H9 (cell line): ENCODE data around the gene COL5A2. TPM values are rescaled to one million over a fixed set of nuclear protein-coding genes. Genes with fewer than 3 reads are reported as not detected.

Experiments
- DNase-seq: peaks from one replicate; pipeline ENCODE4 v3.0.0-alpha.2; 2017
- H2AFZ ChIP-seq: one replicate; pipeline ENCODE4 v1.6.1; 2013; ENCODE audit warnings: mild to moderate bottlenecking, low read length, control low read depth, moderate library complexity
- H2AK5ac ChIP-seq: 2 replicates; pipeline ENCODE4 v1.6.1; 2013; ENCODE audit warnings: low read length, control low read depth, mixed read lengths; ENCODE audit not compliant: insufficient read length
- H2BK120ac ChIP-seq: one replicate; pipeline ENCODE4 v1.6.1; 2013; ENCODE audit warnings: low read depth, mild to moderate bottlenecking, low read length, control low read depth, inconsistent platforms; ENCODE audit not compliant: poor library complexity, severe bottlenecking
- H2BK12ac ChIP-seq: 2 replicates; pipeline ENCODE4 v1.6.1; 2013; ENCODE audit warnings: low read length, control low read depth, mixed read lengths, low read depth; ENCODE audit not compliant: insufficient read length
- H2BK15ac ChIP-seq: 2 replicates; pipeline ENCODE4 v1.6.1; 2013; ENCODE audit warnings: low read depth, low read length, control low read depth
- H2BK20ac ChIP-seq: one replicate; pipeline ENCODE4 v1.6.1; 2013; ENCODE audit warnings: low read depth, mild to moderate bottlenecking, low read length, control low read depth, inconsistent platforms; ENCODE audit not compliant: poor library complexity, severe bottlenecking
- H2BK5ac ChIP-seq: 2 replicates; pipeline ENCODE4 v1.6.1; 2013; ENCODE audit warnings: low read length, control low read depth, mixed read lengths; ENCODE audit not compliant: insufficient read length
- H3K14ac ChIP-seq: 2 replicates; pipeline ENCODE4 v1.6.1; 2013; ENCODE audit warnings: low read length, control low read depth; ENCODE audit not compliant: insufficient read depth
- H3K18ac ChIP-seq: 2 replicates; pipeline ENCODE4 v1.6.1; 2013; ENCODE audit warnings: low read depth, mild to moderate bottlenecking, mixed read lengths, low read length, control low read depth; ENCODE audit not compliant: insufficient read length
- H3K23ac ChIP-seq: 2 replicates; pipeline ENCODE4 v1.6.1; 2013; ENCODE audit warnings: low read length, control low read depth, mixed read lengths, low read depth; ENCODE audit not compliant: insufficient read length
- H3K23me2 ChIP-seq: 2 replicates; pipeline ENCODE4 v1.6.1; 2013; ENCODE audit warnings: low read depth, mild to moderate bottlenecking, mixed read lengths, low read length, control low read depth; ENCODE audit not compliant: insufficient read length, poor library complexity, severe bottlenecking
- H3K27ac ChIP-seq: 2 replicates; pipeline ENCODE4 v1.5.1; 2013; ENCODE audit warnings: low read length, control low read depth, mixed read lengths, low read depth; ENCODE audit not compliant: insufficient read length
- H3K27me3 ChIP-seq: 2 replicates; pipeline ENCODE4 v1.6.1; 2013; ENCODE audit warnings: low read length, control low read depth, inconsistent platforms; ENCODE audit not compliant: insufficient read depth
- H3K4ac ChIP-seq: 2 replicates; pipeline ENCODE4 v1.6.1; 2013; ENCODE audit warnings: low read depth, mild to moderate bottlenecking, control low read depth, inconsistent platforms, low read length, moderate library complexity
- H3K4me1 ChIP-seq: 2 replicates; pipeline ENCODE4 v1.6.1; 2013; ENCODE audit warnings: low read length, control low read depth, inconsistent platforms; ENCODE audit not compliant: insufficient read depth
- H3K4me2 ChIP-seq: 2 replicates; pipeline ENCODE4 v1.6.1; 2013; ENCODE audit warnings: low read length, control low read depth, mixed read lengths; ENCODE audit not compliant: insufficient read length, insufficient read depth
- H3K56ac ChIP-seq: 2 replicates; pipeline ENCODE4 v1.6.1; 2013; ENCODE audit warnings: low read depth, mild to moderate bottlenecking, mixed read lengths, low read length, control low read depth; ENCODE audit not compliant: insufficient read length
- H3K79me1 ChIP-seq: 2 replicates; pipeline ENCODE4 v1.6.1; 2013; ENCODE audit warnings: low read depth, mild to moderate bottlenecking, moderate library complexity, low read length, control low read depth, inconsistent platforms; ENCODE audit not compliant: insufficient read depth, poor library complexity, severe bottlenecking
- H3K79me2 ChIP-seq: 2 replicates; pipeline ENCODE4 v1.6.1; 2013; ENCODE audit warnings: low read length, control low read depth, inconsistent platforms; ENCODE audit not compliant: insufficient read depth
- H3K9ac ChIP-seq: 2 replicates; pipeline ENCODE4 v1.6.1; 2013; ENCODE audit warnings: low read length, control low read depth, mixed read lengths; ENCODE audit not compliant: insufficient read length; ENCODE audit errors: extremely low read depth
- H3K9me3 ChIP-seq: one replicate; pipeline ENCODE4 v1.6.1; 2013; ENCODE audit warnings: low read depth, low read length, inconsistent platforms; ENCODE audit not compliant: control insufficient read depth
- H3T11ph ChIP-seq: one replicate; pipeline ENCODE4 v1.6.1; 2013; ENCODE audit warnings: mild to moderate bottlenecking, low read length, control low read depth, inconsistent platforms
- H4K20me1 ChIP-seq: one replicate; pipeline ENCODE4 v1.6.1; 2013; ENCODE audit not compliant: control insufficient read depth, insufficient read length, insufficient read depth
- H4K5ac ChIP-seq: 2 replicates; pipeline ENCODE4 v1.6.1; 2013; ENCODE audit warnings: low read depth, mild to moderate bottlenecking, mixed read lengths, low read length, control low read depth; ENCODE audit not compliant: insufficient read length
- H4K8ac ChIP-seq: replicated peaks from 2 replicates; pipeline ENCODE4 v1.6.1; 2013; ENCODE audit warnings: low read length, control low read depth, mixed read lengths, low read depth; ENCODE audit not compliant: insufficient read length
- H4K91ac ChIP-seq: 2 replicates; pipeline ENCODE4 v1.6.1; 2013; ENCODE audit warnings: low read depth, mild to moderate bottlenecking, moderate library complexity, mixed read lengths, low read length, control low read depth; ENCODE audit not compliant: insufficient read length
- H3K27ac Mint-ChIP-seq, 3 experiments: 2 replicates in 2 of 3; 3 replicates in 1 of 3; pipeline ENCODE4 v1.8.0; 2020 to 2021; ENCODE audit warnings: mixed read lengths in 3 of 3, mild to moderate bottlenecking in 1 of 3, moderate library complexity in 1 of 3
- H3K27me3 Mint-ChIP-seq: 2 replicates; pipeline ENCODE4 v1.8.0; 2021; ENCODE audit warnings: low read depth, mild to moderate bottlenecking, moderate library complexity, mixed read lengths
- H3K36me3 Mint-ChIP-seq, 3 experiments: 2 replicates in 2 of 3; 3 replicates in 1 of 3; pipeline ENCODE4 v1.8.0; 2020 to 2021; ENCODE audit warnings: low read depth in 3 of 3, mixed read lengths in 3 of 3; ENCODE audit not compliant: insufficient read depth in 1 of 3
- H3K4me1 Mint-ChIP-seq, 2 experiments: 2 replicates each; pipeline ENCODE4 v1.8.0; 2020; ENCODE audit warnings: mixed read lengths in 2 of 2
- H3K4me3 Mint-ChIP-seq, 2 experiments: 2 replicates in 1 of 2; 3 replicates in 1 of 2; pipeline ENCODE4 v1.8.0; 2020 to 2021; ENCODE audit warnings: mild to moderate bottlenecking in 2 of 2, mixed read lengths in 2 of 2, moderate library complexity in 1 of 2
- H3K9me3 Mint-ChIP-seq, 2 experiments: 2 replicates in 1 of 2; 3 replicates in 1 of 2; pipeline ENCODE4 v1.8.0; 2020; ENCODE audit warnings: mild to moderate bottlenecking in 2 of 2, mixed read lengths in 2 of 2, moderate library complexity in 1 of 2
- CTCF ChIP-seq: fragments of 200-600 bp; sonication (generic); conservative IDR thresholded peaks from 3 replicates; pipeline ENCODE4 v1.8.0; 2021; ENCODE audit warnings: antibody characterized with exemption, mild to moderate bottlenecking
- total RNA-seq: library from RNA; stranded (reverse); gene quantifications from 2 replicates; pipeline ENCODE4 v1.2.1, GENCODE V29; 2021

COL5A2 gene
- total RNA-seq, 1 experiment from 2014 or later = 10.5 TPM

DNA sequence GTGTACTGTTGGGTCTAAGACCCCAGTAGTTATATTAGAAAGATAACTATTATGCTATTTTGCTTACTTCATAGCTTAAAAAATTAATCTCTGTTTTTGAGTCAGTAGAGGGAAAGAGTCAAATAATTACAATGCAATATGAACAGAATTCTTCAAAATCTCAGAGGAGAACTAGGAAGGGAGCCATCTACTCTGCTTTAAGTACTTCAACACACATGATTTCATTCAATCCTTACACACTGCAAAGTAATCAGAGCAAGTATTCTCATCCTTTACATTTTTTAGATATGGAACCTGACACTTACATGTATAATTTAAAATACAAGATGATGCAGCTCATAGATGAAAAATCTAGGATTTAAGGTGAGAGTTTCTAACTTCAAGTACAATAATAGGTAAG, 27.7 kb downstream of the COL5A2 start:
- Histone ChIP-seq H4K5ac (no peak overlapping the region), H2BK15ac (no peak overlapping the region), H4K20me1 (no peaks in the 10 kb centered on the region), H3K79me1 (no peaks in the 10 kb centered on the region), H4K91ac (no peak overlapping the region), H3K27me3 (no peaks in the 10 kb centered on the region), H3K14ac (no peak overlapping the region), H3K23me2 (no peaks in the 10 kb centered on the region), H4K8ac (no peak overlapping the region), H2AFZ (no peak overlapping the region), H3K56ac (no peak overlapping the region), H3K4ac (no peak overlapping the region), H2BK12ac (no peak overlapping the region), H3K9ac (no peak overlapping the region), H2BK20ac (no peak overlapping the region), H3K27ac (no peak overlapping the region), H3K23ac (no peak overlapping the region), H2BK120ac (no peak overlapping the region), H2BK5ac (no peak overlapping the region), H3K79me2 (no peaks in the 10 kb centered on the region), H3K18ac (no peak overlapping the region), H3K9me3 (no peaks in the 10 kb centered on the region), H2AK5ac (no peak overlapping the region), H3K4me2 (no peak overlapping the region), H3K4me1 (peaks cover 3% of the 10 kb centered on the region; the same call in 1 of the 2 replicates), H3T11ph (no peak overlapping the region)
- no peak overlapping the region for H3K4me3 Mint-ChIP-seq
- H3K36me3 Mint-ChIP-seq = no peaks in the 10 kb centered on the region
- H3K27ac Mint-ChIP-seq = no peak overlapping the region
- no peaks in the 10 kb centered on the region for H3K4me1 Mint-ChIP-seq
- TF ChIP-seq CTCF = no peak
- no peaks in the 10 kb centered on the region for H3K9me3 Mint-ChIP-seq
- DNase-seq = no peak
- no peaks in the 10 kb centered on the region for H3K27me3 Mint-ChIP-seq
